ENCODE measurements around the gene TMTC1.

Gene TMTC1

DNA sequence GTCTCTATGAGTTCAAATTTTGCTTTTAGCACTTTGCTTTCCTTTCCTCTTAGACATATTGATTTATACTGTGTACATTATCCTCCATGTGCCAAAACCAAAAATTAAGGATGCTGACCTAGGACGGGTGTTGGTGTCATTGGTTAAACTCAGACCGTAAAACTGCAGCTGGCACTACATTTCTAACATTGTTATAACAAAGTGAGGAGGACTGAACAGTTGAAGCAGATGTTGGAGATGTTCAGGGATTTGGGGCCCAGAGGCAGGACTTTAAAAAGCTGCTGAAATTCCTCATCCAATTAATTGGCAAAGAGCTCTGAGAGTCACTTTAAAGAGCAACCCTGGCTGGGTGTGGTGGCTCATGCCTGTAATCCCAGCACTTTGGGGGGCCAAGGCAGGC lies 72.4 kb downstream of the TMTC1 start:
- no peak for DNase-seq (ENCODE audit: low read depth, low spot score)

DNA sequence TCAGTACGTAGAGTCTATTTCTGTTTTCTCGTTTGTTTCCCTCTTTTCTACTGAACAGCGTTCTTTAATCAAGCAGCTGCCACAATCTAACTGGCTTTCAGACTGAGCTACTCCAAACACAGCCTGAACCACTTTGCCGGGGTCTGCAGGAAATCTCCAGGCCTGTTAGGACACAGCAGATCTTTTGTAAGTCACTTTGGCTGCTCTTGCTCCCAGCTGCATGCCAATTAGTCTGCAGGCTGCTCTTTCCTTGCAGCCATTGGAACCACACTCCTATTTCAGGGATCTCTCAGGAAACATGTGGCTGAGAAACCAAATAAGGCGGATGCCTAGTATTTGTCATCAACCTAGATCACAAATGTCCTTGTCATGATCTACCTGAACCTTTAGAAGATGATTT lies 73.6 kb downstream of the TMTC1 start:
- DNase-seq (ENCODE audit: low read depth, low spot score) = no peak

DNA sequence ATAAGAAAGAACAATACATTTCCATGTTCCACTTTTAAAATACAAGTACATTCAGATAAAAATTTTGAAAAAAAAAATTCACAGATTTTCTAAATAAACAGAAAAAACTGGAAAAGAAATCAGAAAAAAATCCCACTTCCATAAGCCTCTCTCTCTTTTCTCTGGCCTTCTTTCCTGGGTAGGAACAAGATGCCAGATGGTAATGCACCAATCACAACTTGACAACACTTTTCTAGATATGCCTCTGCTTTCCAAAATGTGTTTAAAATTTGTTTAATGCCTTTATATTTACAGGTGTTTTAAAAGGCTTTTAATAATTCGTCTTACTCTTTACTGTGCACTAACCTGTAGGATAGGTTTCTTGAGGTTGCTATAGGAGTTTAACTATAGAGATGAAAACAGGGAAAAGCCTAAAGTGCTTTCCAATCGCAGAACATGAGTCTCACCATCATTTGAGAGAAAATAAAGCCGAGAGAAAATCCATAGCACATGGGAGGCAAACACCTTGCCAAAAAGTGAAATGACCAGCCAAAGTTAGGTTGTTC lies 74.2 kb downstream of the TMTC1 start:
- DNase-seq (ENCODE audit: low read depth, low spot score) = no peak

DNA sequence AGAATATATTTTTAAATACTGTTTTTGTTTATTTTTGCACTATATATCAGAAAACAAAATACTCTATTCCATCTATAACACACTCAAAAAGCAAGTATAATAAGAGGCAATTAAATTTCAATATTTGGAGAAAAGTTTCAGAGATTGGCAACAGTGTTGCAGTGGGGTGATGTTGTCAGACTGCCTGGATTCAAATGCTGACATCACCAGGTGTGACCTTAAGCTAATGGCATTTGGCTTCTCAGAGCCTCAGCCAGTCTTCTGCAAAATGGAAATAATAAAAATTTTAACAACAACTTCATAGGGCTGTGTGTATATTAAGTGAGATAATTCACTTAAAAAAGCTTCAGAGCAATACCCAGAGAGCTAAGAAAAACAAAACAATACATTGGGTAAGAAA lies 74.7 kb downstream of the TMTC1 start:
- DNase-seq (ENCODE audit: low read depth, low spot score) = no peak

DNA sequence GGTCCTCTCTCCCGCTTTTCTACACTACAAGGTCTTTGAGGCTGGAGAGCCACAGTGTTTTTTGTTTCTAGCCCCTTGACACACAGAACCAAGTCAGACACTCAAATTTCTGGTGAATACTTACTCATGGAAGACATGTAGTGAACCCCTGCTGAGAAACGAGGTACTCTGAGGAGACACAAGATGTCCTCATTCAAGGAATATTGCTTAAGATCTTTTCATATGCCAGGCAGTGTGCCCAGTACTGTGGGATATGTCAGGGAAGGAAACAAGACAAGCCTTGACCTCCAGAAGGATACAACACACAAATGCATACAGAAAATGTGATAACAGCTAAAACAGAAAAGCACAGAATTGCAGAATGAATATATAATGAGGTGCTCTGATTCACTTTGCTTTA lies 75.9 kb downstream of the TMTC1 start:
- DNase-seq (ENCODE audit: low read depth, low spot score) = no peak

DNA sequence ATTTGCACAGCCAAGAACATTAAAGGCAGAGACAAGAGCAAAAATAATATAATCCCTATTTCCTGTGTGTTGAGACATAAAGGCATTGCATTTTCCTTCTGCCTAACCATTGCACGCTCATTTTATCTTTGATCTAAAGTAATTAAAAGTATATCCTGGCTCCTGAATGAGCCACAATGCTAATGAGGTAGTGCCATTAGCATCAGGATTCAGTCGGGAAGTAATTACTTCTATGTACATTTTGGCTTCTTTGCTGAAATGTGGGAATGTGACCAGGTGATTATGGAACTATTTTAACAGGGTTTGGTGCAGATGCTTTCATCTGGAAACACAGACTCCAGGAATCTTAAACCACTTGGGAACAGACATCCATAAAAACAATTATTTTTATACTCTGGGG lies 77.4 kb downstream of the TMTC1 start:
- DNase-seq (ENCODE audit: low read depth, low spot score) = no peak

DNA sequence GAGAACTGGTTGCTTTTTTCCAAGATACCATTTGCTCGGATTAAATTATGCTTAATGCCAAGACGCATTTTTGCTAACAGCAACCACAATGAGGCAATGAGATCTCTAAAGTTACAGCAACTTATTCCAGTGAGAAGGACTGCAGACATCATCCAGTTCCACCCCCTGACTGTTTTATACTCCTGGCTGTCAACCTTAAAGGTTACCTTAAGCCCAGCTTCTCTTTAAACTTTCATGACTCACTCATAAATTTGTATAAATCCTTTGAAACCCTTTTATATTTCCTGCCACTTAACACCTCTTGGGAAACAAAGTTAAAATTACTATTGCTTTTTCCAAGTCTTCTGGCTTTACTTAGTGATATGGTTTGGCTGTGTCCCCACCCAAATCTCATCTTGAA lies 80.2 kb downstream of the TMTC1 start:
- no peak for DNase-seq (ENCODE audit: low read depth, low spot score)

DNA sequence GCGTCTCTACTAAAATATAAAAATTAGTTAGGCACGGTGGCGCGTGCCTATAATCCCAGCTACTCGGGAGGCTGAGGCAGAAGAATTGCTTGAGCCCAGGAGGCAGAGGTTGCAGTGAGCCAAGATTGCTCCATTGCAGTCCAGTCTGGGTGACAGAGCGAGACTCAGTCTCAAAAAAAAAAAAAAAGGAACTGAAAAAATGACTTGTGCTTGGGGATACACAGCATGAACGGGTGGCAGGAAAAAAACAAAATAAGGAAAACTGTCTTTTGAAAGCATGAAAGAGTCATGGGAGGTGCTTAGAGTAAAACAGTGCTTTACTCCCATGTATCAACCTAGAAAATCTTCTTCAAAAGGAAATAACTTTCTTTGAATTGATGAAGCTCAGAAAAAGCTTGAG lies 80.8 kb downstream of the TMTC1 start:
- no peak for DNase-seq (ENCODE audit: low read depth, low spot score)

DNA sequence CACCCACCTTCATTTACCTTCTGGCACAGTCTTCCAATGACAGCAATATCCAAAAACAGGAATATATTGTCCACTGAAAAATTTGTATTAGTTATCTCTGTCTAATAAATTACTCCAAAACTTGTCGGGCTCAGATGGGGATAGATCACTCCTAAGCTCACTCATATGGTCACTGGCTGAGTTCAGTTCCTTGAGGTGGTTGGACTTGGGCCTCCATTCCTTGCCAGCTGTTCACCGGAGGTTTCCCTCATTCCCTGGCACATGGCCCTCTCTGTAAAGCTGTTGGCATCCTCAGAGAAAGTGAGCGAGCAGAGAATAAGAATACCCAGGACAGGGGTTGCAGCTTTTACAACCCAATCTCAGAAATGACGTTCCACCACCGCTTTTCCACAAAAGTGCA lies 81.5 kb downstream of the TMTC1 start:
- DNase-seq (ENCODE audit: low read depth, low spot score) = no peak

DNA sequence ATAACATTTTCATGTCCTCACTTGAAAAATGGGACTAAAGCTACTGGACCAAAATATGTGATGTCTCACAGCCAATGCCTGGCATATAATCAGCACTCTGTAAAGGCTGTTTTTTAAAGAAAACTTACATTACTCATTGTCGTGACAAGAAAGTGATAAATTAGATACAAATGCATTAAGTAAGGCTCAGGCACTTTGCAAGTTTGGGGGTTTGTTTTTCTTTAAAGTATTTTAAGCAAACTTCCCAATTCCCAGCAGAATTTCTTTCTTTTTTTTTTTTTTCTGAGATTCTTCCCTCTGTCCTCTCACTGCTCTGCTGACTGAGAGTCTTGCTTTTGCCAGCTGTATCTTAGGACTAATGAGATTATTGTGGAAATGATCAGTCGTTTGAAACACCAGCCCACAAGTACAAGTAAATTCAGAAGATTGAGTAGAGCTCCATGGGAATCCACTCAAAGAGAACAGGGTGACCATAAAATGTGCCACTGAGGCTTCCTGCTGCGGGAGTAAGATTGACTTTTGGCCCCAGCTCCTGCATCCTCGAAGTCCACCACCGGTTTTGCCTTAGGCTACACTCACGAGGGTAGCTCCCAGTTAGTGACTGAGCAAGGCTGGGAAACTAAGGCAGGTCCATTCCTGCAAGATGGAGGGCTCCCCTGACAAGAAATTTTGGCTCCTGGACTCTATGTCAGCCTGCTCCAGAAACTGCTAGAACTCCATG lies 82.8 kb downstream of the TMTC1 start:
- no peak for DNase-seq (ENCODE audit: low read depth, low spot score)

DNA sequence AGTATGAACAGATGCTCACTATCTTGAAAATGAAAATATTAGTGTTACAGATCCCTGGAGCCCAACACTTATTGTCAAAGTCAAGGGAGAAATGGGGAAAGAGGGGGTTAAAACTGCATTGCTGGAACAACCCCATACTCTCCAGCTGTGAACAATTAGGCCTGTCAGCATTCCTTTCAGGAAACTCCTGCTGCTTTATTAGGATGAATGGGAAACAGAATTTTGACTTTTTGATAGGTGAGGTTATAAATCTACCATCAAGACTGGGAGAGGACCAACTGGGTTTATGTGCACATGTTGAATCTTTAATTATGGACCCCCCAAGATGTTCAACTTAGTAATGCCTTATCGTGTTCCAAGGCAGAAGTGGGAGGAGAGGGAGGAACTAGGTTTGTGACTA lies 85.0 kb downstream of the TMTC1 start:
- no peak for DNase-seq (ENCODE audit: low read depth, low spot score)

DNA sequence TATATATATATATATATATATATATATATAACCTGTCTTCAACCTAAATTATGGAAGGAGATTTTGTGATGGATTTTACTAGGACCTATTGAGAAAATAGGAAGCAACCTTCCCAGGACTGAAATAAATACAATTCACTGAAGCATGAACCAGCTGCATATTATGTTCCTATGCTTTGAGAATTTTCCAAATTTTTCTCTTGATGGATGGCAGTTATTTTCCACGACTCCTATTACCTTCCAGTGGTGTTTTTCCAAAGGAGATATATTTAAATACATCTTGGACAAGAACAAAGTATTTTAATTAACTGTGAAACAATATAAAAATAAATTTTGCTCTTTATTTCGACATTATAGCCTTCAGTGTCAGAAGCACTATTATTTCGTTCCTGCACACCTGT lies 87.9 kb downstream of the TMTC1 start:
- DNase-seq (ENCODE audit: low read depth, low spot score) = no peak

DNA sequence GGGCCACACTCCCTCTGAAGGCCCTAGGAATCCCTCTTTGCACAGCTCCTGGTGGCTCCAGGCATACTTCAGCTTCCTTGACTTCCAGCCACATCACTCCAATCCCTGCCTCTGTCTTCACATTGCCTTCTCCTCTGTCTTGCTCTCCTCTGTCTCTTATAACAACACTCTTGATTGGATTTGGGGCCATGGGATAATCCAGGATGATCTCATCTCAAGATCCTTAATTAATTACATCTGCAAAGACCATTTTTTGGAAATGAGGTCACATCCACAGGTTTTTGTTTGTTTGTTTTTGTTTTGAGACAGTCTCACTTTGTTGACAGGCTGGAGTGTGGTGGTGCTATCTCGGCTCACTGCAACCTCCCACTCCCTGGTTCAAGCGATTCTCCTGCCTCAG lies 88.7 kb downstream of the TMTC1 start:
- no peak for DNase-seq (ENCODE audit: low read depth, low spot score)

DNA sequence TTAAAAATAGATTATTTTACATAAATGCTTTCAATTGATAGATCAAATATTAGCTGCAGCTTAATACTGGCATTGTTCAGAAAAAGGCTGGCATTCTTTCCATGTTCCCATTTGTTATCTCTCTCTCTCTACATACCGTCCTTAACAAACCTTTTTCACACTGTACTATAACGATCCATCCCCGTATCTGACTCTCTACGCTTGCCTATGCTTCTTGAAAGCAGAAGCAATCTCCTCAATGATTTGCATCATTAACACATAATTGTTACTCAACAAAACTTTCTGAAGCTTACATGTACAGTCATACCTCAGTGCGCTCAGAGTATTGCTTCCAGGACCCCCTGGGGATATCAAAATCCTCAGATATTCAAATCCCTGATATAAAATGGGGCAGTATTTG lies 89.7 kb downstream of the TMTC1 start:
- DNase-seq (ENCODE audit: low read depth, low spot score) = no peak

DNA sequence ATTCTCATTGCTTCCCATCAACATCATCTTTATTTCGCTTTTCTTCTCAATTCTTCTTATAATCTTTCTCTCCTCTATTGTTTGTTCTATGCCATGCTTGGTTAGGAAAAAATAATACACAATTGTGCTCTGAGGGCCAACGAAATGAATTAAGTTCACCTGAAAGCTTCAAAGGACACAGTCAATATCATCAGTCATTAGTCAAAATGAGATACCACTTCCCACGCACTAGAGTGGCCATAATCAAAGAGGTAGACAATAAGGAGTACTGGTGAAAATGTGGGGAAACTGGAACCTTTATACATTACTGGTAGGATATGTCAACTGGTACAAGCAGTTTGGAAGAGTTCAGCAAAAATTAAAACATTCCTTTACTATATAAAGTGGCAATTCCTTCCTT lies 91.5 kb downstream of the TMTC1 start:
- no peak for DNase-seq (ENCODE audit: low read depth, low spot score)

DNA sequence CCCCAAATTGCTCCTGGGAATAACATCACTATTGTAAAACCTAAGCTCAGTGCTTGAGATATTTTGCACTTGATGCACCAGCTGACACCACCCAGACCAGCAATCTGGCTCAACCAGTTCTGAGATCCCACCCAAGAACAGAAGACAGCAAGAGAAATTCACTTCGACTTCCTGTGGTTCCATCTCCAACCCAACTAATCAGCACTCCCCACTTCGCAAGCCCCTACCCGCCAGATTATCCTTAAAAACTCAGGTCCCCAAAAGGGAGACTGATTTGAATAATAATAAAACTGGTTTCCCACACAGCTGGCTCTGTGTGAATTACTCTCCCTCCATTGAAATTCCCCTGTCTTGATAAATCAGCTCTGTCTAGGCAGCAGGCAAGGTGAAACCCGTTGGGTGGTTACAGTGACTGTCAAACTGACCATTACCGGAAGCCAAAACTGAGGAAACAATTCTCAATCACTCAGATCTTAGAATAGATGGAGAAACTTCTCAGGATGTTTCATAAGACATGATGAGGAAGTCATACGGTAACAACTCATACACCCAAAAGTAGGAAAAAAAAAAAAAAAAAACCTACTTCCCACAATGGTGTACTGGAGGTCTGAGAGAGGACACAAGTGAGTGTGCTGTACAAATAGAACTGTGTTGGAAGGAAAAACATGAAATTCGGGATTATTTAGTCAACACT lies 92.4 kb downstream of the TMTC1 start:
- no peak for DNase-seq (ENCODE audit: low read depth, low spot score)

DNA sequence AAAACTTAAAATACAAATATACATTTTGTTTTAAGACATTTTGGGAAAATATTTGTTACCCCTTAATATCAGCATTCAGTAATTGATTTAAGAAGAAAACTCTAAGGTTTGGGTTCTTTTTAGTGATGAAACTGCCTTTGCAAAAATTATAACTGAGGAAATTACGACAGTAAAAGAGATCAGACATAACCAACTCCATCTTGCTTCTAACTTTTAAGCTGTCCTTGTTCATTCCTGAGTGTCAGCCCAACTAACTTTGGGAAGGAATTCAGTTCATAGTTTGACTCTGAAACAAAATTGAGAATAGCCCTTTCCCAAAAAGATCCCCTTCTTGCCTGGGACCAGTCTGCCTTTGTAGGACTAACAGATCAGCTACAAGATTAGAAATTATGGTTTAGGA lies 93.0 kb downstream of the TMTC1 start:
- no peak for DNase-seq (ENCODE audit: low read depth, low spot score)

DNA sequence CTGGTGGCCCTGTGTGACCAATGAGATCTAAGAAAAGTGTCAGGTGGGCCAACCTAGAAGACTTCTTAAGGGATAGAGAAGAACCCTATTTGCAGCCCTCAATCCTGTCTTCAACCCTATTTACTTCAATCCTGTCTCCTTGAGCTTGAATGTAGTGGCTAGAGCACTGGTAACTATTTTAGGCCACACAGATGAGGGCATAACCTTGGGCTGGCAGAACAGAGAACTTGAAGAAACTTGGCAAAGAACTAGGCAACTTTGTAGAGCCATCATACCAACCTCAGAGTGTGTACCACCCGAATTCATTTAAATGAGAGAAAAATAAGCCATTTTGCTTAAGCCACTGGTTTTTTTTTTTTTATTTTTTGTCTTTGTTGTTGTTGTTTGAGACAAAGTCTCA lies 94.8 kb downstream of the TMTC1 start:
- DNase-seq (ENCODE audit: low read depth, low spot score) = no peak

DNA sequence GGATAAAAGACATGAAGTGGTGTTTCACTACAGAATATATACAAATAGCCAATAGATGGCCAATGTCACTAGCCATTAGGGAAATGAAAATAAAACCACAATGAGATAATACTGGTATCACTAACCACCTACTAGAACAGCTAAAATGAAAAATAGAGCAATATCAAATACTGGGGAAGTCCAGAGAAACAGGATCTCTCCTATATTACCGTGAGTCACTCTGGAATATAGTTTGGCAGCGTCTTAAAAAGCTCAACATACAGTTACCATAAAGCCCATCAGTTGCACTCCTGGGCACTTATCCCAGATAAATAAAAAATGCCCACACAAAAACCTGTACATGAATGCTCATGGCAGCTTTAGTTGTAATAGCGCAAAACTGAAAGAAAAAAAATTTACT lies 101.7 kb downstream of the TMTC1 start:
- no peak for DNase-seq (ENCODE audit: low read depth, low spot score)

DNA sequence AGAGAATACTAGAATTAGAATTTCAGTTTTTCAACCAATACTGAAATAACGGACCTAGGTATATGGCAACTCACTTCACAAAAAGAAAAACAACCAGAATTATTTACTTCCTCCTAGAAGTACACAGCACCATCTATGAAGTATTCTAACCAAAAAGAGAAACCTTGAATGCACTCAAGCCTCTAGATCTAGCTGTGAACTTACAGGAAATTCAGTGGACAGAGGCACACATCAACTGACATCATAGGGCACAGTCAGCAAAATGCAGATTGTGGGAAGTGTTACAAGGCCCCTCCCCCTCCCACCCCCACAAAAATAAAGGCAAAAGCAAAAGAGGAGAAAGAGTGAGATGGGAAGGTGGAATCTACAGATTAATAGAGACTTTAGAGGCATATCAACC lies 102.4 kb downstream of the TMTC1 start:
- no peak for DNase-seq (ENCODE audit: low read depth, low spot score)

DNA sequence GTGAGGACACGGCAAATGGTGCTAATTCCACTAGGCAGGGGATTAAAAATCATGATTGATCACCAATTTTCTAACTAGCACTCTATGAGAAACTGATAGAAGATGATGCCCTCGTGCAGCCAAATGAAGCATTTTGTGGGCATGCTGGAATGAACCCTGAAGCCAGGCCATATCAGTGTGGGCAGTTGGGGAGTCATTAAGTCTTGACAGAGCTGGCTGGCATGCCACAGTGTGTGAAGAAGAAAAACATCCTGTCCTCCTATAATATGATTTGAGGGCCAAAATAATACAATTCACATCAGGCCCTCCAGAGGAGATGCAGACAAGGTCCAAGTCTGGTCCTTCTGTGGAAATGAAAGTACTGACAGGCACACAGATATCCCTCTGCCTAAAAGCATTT lies 107.1 kb downstream of the TMTC1 start:
- DNase-seq (ENCODE audit: low read depth, low spot score) = no peak

DNA sequence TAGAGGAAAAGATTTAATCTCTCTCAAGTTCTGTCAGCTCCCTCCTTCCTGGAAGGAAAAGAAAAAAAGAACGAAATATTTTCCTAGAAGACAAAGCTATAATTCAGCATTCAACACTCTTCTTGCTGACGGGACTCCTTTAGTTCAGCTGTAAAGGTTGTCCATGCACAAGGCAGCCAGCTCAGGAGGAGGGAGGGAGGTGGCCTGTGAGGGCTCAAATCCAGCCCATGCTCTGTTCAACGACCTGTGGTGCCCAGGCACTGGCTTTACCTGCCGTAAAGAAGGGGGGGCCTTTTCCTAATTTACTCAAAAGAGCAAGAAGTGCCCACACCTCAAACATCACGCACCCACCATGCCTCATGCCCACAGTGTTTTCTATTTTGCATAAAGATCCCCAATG lies 109.3 kb downstream of the TMTC1 start:
- DNase-seq (ENCODE audit: low read depth, low spot score) = no peak

DNA sequence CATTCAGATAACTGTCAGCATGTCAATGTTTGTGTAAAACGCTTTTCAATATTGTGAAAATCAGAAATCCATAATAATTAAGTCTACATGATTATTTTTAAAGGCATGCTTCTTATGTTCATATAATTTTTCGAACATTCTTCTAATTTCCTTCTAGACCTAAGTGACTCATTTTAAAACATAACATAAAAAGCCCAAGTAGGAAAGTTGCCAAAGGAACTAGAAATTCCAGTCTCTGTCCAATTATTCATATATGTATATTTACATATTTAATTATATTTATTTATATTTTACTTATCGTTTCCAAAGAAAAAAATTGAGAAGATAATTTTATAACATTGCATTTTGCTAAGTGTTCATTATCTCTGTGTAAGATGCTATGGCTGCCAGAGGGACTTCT lies 110.4 kb downstream of the TMTC1 start:
- DNase-seq (ENCODE audit: low read depth, low spot score) = no peak

All from brain pericyte (primary cell).